ENCODE measurements around the gene CA5A. TPM values are rescaled to one million over a fixed set of nuclear protein-coding genes. Genes with fewer than 3 reads are reported as not detected.

Gene CA5A
- total and polyA plus RNA-seq, 2 of the 13 experiments (the other 11 are each of a cell fraction or from before 2014, with no cell fraction given), result 66.8 to 106 TPM

- no peak for TF ChIP-seq TBX3 (IDR thresholded peaks at IDR 0.05; ENCODE audit: borderline replicate concordance)
Measured at GRCh38 chr16:87939562-87940423, 3.5 kb upstream of the CA5A start (continued).

- WGBS (ENCODE audit: low lambda C conversion rate), result 78% methylated on average over 4 of the region's 4 CpGs
- H3K9ac ChIP-seq (ENCODE audit: insufficient read depth, low read depth, low read length), result no peak overlapping the region
- H3K4me1 ChIP-seq (ENCODE audit: insufficient read depth, low read length), result peaks cover 61% of the 10 kb centered on the region
- ATAC-seq (no peak), DNase-seq (ENCODE audit: low spot score) (no peak), FAIRE-seq (no peak)
- no peak overlapping the region for H2AFZ ChIP-seq (ENCODE audit: low read length)
- ChIA-PET POLR2A (interaction anchor here (6.5 kb wide), 1 partner anchor 12 kb away, joined by 110 read pairs; the partner anchor contains the start of gene BANP), CTCF (ENCODE audit: low intra/inter-chr PET ratio, low total read pairs) (no interaction called here)
- H3K4me3 ChIP-seq (replicated peaks in 1 of 3; ENCODE audit: insufficient read depth in 1 of 3, low read depth in 2 of 3, low read length in 3 of 3), result no peak overlapping the region
- H3K36me3 ChIP-seq (replicated peaks in 1 of 2; ENCODE audit: control insufficient read depth in 1 of 2, insufficient read depth in 2 of 2, low read length in 2 of 2), result no peaks in the 10 kb centered on the region
- no peak overlapping the region for H3K27ac ChIP-seq (ENCODE audit: extremely low read length, insufficient read depth, low read length)
- peaks cover 16% of the 10 kb centered on the region; the same call in 1 of the 2 replicates for H4K20me1 ChIP-seq (ENCODE audit: insufficient read depth, low read length)
- intact Hi-C loops (cut with micrococcal nuclease; ENCODE audit: unreplicated experiment), result no loop called here
- H3K79me2 ChIP-seq (ENCODE audit: insufficient read depth, low read length), result peaks cover 29% of the 10 kb centered on the region
- H3K4me2 ChIP-seq (ENCODE audit: low read depth, low read length), result no peak overlapping the region
- BruUV-seq (replicated peaks), result no TSS peak
- TF ChIP-seq ZNF24 (IDR thresholded peaks at IDR 0.05), result peak; percentile 97
- no peak for TF ChIP-seq ZNF784 (CRISPR knock-in tag; IDR thresholded peaks at IDR 0.05; ENCODE audit: borderline replicate concordance)
- no peak for TF ChIP-seq PBX3 (CRISPR knock-in tag; IDR thresholded peaks at IDR 0.05; ENCODE audit: borderline replicate concordance)
- no peak for TF ChIP-seq ZNF615 (CRISPR knock-in tag; IDR thresholded peaks at IDR 0.05; ENCODE audit: borderline replicate concordance)
- H3K27me3 ChIP-seq (ENCODE audit: control insufficient read depth in 1 of 2, insufficient read depth in 2 of 2, low read length in 2 of 2), result no peaks in the 10 kb centered on the region; a peak in 1 of 5 replicates
- in situ Hi-C loops (cut with HindIII; ENCODE audit: extremely low pct_ligation_motif_present, low pct_unique_long_range_greater_than_20kb), result no loop called here
- H3K9me3 ChIP-seq (ENCODE audit: low read length), result no peaks in the 10 kb centered on the region
Measured at GRCh38 chr16:87938412-87938949, 2.2 kb upstream of the CA5A start.
